ENCODE results near the gene TSPAN31.
"Not testable (repeated sequence)": the region's sequence is repeated elsewhere in the genome, so short reads cannot be mapped to it uniquely, and the experiment has no call there.

Gene TSPAN31, protein sequence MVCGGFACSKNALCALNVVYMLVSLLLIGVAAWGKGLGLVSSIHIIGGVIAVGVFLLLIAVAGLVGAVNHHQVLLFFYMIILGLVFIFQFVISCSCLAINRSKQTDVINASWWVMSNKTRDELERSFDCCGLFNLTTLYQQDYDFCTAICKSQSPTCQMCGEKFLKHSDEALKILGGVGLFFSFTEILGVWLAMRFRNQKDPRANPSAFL

GRCh38 chr12:57744777-57745484, at the start of gene TSPAN31:
TSS of gene TSPAN31 (plus strand) at chr12:57745039. CDS start at chr12:57745155, 116 bp downstream.
- DNase-seq (ENCODE audit: low read depth in 2 of 2): peak; percentile 93

DNA sequence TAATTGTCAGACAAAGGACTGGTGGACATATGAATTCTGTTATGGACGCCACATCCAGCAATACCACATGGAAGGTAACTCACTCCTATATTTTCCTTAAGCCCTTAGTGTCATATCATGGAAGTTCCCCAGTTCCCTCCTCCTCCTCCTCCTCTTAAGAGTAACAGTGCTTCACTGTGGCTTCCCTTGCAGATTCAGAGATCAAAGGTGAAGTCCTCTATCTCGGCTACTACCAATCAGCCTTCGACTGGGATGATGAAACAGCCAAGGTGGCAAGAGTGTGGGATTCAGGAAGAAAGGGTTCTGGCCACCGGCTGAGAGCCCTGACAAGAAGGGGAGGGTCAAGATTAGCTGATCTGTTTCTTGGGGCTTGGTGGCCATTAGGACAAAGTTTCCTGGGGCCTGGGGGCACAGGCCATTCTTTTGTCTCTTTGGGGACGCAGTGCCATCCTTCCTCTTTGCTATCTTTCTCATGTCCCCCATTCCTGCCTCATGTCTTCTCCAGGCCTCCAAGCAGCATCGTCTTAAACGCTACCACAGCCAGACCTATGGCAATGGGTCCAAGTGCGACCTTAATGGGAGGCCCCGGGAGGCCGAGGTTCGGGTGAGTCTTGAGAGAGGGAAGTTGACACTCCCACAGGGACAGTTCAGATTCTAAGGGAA, 48.9 kb upstream of the TSPAN31 start:
- DNase-seq (ENCODE audit: low read depth in 2 of 2): no peak

GRCh38 chr12:57697076-57697475, 47.8 kb upstream of the TSPAN31 start:
- no peak for DNase-seq (ENCODE audit: low read depth in 2 of 2)

DNA sequence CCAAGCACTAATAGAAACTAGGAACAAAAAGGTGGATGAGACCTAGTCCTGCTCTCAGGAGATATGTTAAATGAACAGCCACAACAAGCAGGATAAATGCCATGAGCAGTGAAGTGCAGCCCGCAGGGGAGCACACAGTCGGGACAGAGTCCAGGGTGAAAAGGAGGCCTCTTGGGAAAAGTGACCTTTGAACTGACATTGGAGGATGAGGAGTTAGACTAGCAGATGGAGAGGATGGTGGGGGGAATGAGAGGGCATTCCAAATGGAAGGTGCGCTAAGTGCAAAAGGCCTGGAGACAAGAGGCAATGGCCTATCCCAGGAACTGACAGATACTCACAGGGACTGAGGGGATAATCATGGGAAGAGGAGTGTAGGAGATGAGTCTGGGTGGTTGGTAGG, 46.4 kb upstream of the TSPAN31 start:
- no peak for DNase-seq (ENCODE audit: low read depth in 2 of 2)

GRCh38 chr12:57700317-57700716, 44.5 kb upstream of the TSPAN31 start:
- DNase-seq (ENCODE audit: low read depth in 2 of 2): no peak

GRCh38 chr12:57707250-57707649, 37.6 kb upstream of the TSPAN31 start:
- no peak for DNase-seq (ENCODE audit: low read depth in 2 of 2)

- DNase-seq (ENCODE audit: low read depth in 2 of 2): no peak
Observed at GRCh38 chr12:57708296-57708695, 36.5 kb upstream of the TSPAN31 start.

DNA sequence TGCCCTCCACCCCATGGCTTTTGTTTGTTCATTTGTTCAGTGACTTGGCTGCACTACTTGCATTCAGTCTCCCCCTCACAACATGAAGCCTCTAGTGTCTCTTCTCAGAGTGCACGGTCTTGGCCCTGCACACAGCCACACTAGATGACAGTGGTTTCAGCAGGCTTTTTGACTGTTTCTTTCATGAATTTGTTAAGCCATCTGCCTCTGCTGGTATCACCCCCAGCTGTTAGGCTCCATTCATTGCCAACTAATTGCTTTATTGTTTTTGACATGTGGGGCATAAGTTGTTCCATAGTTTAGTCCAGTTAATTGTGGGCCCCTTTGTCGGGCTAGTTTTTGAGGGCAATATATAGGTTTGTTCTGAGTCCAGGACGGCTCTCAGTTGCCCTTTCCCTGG, 32.1 kb upstream of the TSPAN31 start:
- DNase-seq (ENCODE audit: low read depth in 2 of 2): no peak

DNA sequence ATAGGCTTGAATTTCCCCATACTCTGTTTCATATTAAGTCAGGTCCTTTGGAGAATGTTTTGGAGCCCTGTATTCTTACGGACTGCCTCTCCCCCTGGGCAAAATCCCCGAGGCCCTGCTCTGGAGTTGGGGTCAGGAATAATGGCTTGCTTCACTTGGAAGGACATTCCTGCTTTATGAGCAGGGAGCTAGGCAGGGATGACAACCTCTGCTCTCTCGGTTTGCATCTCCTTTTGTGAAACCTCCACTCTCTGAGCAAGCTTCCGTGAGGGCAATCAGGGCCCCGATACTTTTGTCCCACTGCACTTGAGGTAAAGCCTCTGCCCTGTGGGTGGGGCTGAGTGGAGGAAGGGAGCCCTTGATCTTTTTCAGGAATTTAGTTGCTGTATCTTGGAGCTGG, 31.6 kb upstream of the TSPAN31 start:
- no peak for DNase-seq (ENCODE audit: low read depth in 2 of 2)

DNA sequence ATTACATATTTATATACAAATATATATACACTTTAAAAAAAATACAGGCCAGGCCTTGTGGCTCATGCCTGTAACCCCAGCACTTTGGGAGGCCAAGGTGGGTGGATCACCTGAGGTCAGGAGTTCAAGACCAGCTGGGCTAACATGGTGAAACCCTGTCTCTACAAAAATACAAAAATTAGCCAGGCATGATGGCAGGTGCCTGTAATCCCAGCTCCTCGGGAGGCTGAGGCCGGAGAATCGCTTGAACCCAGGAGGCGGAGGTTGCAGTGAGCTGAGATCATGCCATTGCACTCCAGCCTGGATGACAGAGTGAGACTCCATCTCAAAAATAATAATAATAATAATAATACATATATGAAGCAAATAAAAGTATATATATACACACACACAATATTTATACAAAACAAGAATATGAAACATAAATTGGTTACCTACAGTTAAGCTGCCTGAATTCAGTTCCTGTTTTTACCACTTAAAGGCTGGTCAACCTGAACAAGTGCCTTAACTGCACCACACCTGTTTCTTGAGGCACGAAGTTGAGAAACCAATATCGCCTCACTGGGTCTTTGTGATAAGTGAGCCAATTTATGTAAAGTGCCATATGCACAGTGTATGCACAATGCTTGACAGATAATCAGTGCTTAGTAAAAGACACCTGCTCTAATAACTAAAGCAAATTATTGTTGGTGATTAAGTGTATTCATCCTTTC, 29.6 kb upstream of the TSPAN31 start:
- DNase-seq (ENCODE audit: low read depth in 2 of 2): not testable (repeated sequence)

GRCh38 chr12:57715786-57716185, 29.1 kb upstream of the TSPAN31 start:
- no peak for DNase-seq (ENCODE audit: low read depth in 2 of 2)

- DNase-seq (ENCODE audit: low read depth in 2 of 2): no peak
Observed at GRCh38 chr12:57716305-57716704, 28.5 kb upstream of the TSPAN31 start.

DNA sequence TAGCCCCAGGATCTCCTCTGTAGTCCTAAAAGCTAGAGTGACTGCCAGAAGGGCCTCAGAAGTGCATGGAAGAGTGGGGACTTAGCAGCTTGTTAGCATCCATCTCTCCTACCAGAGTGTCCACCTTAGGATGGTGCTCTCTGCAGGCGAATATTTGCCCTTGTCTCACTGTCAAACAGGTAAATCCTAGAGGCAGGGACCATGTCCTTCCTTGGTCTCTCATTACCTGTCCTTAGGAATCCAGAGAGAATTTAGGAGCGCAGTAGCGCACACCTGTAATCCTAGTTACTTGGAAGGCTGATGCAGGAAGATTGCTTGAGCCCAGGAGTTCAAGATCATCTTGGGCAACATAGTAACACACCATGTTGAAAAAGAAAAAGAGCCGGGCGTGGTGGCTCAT, 27.7 kb upstream of the TSPAN31 start:
- no peak for DNase-seq (ENCODE audit: low read depth in 2 of 2)

GRCh38 chr12:57717846-57718640, 26.8 kb upstream of the TSPAN31 start:
- DNase-seq (ENCODE audit: low read depth in 2 of 2): no peak

DNA sequence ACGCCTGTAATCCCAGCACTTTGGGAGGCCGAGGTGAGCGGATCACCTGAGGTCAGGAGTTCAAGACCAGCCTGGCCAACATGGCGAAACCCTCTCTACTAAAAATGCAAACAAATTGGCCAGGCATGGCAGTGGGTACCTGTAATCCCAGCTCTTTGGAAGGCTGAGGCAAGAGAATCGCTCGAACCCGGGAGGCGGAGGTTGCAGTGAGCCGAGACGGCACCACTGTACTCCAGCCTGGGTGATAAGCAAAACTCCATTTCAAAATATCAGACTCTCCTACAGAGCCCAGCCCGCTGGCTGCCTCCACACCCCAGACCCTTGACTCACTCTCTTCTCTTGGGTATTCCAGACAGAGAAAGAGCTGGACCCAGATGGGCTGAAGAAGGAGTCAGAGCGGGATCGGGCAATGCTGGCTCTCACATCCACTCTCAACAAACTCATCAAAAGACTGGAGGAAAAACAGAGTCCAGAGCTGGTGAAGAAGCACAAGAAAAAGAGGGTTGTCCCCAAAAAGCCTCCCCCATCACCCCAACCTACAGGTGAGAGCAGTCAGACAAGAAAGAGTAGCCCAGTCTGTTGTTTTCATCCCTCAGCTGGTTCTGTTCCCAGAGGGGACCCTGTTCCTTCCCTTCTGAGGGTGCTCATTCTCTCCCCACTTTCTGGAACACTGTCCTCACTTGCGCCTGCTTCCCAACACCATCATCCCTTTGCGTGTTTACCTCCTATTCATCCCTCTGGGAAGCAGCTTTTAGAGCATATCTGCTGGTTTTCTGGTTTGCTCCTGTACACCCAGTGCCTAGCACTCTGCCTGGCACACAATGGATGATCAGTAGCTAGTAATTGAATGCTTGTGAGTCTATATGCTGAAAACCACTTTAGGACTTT, 26.0 kb upstream of the TSPAN31 start:
- no peak for DNase-seq (ENCODE audit: low read depth in 2 of 2)

GRCh38 chr12:57719777-57720605, 24.8 kb upstream of the TSPAN31 start:
- DNase-seq (ENCODE audit: low read depth in 2 of 2): no peak

- no peak for DNase-seq (ENCODE audit: low read depth in 2 of 2)
Observed at GRCh38 chr12:57720606-57721595, 23.9 kb upstream of the TSPAN31 start.

DNA sequence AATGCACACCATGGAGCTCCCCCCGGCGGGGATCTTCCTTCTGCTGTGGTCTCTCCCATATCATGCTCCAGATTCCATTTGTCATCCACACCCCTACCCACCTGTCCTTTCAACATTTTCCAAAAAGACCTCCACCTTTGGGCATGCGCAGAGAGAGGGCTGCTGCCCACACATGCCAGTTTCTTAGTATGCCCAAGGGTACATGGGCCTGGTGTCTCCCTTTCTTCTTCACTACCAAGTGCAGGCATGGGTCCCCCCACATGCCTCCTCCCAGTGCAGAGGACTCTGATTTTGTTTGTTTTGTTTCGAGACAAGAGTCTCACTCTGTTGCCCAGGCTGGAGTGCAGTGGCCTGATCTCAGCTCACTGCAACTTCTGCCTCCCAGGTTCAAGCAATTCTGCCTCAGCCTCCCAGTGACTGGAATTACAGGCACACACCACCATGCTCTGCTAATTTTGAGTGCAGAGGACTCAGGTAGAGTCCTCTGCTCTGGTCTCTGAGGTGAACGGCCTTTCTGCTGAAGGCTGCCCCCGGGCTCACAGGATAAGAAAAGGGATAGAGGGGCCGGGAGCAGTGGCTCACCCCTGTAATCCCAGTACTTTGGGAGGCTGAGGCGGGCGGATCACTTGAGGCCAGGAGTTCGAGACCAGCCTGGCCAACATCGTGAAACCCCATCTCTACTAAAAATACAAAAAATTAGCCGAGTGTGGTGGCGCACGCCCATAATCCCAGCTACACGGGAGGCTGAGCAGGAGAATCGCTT, 22.8 kb upstream of the TSPAN31 start:
- not testable (repeated sequence) for DNase-seq (ENCODE audit: low read depth in 2 of 2)

Data from stimulated activated CD4-positive, alpha-beta T cell treated with anti-CD3 and anti-CD28 coated beads, Interleukin-15, amount 100 ng/mL, for 48 hours (primary cell).